NCI-H187 (cell line): ENCODE data around the gene ARHGEF4.
A peak's percentile ranks its signal among the peaks of the same experiment; 100 is the strongest.

Source experiments
- DNase-seq, 2 experiments: peaks; one replicate each; lab custom pipeline; 2025; lab: John Stamatoyannopoulos, UW

ARHGEF4 gene

DNA sequence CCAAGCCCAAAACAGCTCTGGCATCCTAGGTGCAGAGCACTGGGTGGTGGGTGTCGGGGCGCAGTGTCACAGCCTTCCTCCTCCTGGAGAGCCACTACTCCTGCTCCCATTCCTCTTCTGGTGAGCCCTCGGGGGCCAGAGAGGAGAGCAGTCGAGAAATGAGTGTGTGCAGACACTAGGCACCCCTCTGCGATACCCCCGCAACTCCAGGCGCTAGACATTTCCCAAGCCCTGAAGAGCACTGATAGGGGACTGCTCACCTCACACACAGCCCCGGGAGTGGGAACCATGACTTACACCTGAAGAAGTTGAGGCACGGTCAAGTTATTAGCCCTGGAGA lies 202.4 kb downstream of the ARHGEF4 start:
- no peak for DNase-seq

DNA sequence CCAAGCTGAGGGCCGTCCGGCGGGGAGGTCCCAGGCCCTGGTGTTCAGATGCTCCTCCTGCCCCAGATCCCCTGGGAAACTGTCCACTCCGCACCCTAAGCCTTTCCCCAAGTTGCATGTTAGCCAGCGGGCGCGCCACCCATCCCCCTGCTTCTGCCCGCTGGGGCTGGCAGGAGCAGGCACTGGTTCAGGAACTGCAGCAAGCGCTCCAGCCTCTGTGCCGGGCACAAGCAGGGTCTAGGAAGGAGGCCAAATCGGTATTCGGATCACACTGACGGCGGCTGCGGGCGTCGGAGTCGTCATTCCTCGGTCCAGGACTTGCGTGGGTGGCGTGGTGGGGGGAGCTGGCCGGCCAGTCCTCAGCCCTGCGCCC lies 202.8 kb downstream of the ARHGEF4 start:
- no peak for DNase-seq

DNA sequence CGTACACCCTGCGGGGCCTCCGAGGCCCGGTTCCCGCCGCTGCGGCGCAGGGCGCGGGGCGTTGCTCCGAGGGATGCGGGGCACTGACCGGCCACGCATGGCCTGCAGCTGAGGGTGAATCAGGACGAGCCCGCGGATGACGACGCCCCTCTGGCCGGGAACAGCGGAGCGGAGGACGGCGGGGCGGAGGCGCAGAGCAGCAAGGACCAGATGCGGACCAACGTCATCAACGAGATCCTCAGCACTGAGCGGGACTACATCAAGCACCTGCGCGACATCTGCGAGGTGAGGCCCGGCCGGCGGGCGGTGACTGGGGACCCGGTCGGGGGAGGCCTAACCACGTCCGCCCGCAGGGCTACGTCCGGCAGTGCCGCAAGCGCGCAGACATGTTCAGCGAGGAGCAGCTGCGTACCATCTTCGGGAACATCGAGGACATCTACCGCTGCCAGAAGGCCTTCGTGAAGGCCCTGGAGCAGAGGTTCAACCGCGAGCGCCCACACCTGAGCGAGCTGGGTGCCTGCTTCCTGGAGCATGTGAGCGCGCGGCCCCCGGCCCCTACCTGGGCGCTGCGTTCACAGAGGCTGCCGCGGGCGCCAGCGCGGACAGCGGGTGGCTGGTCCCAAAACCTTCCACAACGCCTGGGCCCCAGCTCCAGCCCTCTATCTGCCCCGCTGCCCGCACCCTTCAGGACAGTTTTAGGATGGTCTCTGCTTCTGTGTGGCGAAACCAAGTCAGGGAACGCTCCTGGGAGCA lies 203.4 kb downstream of the ARHGEF4 start:
- DNase-seq = no peak

DNA sequence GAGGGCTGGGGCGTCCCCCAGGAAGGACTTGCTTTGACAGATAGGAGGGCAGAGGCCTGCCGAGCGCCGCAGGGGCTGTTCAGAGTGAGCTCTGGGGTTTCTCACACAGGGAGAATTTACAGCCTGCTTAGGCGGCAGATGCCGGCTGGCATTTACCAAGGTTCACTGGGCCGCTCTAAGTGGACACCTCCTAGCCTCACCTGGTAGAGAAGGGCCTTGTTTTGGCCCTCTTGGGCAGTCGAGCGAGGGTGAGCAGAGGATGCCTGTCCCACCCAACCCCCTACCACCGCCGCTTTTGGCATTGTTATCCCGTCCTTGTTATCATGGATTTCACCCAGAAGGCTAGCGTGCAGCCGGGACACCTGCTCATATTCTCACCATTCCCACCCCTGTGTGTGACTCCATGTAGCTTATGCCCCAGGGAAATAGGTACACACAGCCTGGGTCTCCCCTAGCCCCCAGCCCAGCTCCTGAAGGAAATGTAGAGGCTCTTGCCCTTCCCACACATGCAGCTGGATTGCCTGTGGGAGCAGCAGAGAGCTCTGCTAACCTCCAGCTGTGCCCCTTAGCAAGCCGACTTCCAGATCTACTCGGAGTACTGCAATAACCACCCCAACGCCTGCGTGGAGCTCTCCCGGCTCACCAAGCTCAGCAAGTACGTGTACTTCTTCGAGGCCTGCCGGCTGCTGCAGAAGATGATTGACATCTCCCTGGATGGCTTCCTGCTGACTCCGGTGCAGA lies 204.1 kb downstream of the ARHGEF4 start:
- DNase-seq = no peak

DNA sequence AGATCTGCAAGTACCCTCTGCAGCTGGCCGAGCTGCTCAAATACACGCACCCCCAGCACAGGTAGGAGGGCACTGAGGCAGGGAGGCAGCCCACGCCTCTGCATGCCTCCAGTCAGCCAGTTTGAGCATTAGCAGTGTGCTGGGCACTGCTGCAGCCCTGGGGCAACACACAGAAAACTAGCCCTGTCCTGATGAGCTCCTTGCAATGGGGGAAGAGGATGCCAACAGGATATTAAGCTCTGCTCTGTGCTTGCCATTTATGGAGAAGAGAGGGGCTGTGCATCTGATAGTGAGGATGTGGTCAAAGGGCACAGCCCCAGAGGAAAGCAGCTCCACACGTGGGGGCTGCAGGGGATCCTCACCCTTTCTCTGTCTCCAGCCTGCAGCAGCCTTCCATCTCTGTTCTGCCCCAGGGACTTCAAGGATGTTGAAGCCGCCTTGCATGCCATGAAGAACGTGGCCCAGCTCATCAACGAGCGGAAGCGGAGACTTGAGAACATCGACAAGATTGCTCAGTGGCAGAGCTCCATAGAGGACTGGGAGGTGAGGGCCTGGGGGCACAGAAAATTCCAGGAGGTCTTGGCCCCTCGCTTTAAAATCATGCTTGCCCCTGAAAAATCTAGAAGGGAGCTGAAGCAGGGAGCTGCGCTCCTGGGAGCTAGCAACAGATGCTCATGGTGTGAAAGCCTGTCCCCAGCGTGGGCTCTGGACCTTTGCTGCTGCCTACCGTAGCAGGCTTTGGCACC lies 204.9 kb downstream of the ARHGEF4 start:
- DNase-seq = no peak

DNA sequence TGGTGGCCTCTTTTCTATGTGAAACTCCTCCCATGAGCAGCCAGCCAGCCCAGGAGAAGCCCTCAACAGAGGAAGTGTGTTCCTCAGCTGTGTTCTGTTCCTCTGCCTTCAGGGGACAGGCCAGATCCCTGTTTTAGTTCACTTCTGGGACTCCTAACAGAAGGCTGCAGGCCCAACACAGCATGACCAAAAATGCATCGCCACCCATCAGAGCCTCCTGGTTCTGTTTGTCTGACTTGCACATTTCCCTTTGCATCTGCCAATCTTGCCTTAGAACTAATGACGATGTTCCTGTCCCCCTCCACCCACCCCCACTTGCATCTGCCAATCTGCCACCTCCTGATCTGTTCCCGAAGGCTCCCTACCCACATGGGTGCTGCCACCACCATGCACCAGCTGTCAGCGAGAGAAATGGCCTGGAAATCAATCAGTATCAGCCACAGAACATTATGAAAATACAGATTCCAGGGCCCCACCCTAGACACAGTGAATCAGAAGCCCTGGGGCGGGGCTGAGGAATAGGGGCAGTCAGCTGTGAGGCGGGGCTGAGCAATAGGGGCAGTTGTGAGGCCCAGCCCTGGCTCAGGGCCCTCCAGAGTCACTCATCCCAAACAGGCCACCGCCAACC lies 205.5 kb downstream of the ARHGEF4 start:
- DNase-seq = peak in 1 of 2 experiments; percentile 15

DNA sequence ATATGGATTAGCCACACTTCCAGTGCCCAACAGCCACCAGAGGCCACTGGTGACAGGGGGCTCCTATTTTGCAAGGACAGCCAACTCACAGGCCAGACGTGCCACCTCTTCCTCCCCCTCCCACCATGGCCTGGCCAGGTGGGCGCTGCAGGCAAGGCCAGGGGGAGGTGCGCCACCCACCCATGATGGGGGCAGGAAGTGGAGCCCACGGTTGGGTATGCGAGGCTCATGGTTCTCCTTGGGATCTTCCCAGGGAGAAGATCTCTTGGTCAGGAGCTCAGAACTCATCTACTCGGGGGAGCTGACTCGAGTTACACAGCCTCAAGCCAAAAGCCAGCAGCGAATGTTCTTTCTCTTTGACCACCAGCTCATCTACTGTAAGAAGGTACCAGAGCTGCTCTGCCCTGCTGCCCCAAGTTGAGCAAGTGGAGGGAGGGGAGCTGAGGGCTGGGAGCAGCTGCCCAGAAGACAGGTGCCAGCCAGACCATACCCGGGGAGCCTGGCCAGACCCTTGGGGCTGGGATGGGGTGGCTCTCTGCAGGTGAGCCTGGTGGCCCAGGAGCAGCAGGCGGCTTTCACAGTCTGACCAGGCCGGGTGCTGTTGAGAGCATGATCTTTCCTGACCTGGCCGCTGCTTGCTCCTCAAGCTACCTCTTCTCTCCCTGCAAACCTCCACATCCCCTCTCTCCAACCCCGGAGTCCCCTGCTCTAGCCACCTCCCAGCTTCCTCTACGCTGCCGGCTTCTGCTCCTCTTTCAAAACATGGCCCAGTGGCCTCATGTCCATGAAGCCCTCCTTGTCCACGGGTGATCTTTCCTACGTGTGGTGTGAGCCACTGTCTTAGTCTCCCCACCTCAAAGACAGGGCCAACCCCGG lies 206.7 kb downstream of the ARHGEF4 start:
- no peak for DNase-seq

DNA sequence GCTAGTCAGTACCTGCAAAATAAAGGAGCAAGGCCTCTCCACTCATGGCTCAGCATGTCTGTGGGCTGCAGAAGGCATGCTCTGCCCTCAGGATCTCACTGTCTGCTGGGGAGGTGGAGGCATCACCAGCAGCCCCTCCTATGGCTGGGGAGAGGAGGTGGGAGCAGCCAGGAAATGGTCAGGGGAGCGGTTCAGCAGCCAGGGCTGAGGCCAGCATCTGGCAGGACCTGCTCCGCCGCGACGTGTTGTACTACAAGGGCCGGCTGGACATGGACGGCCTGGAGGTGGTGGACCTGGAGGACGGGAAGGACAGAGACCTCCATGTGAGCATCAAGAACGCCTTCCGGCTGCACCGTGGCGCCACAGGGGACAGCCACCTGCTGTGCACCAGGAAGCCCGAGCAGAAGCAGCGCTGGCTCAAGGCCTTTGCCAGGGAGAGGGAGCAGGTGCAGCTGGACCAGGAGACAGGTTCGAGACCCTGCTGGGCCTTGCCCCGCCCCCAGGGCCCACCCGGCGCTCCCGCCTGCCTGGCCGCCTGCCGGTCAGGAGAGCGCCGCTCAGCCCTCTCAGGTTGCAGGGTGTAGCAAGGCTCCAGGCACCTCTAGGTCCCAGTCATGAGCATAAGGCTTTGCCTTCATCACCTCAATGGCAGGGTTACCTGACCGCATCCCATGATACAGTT lies 207.5 kb downstream of the ARHGEF4 start:
- DNase-seq = no peak

DNA sequence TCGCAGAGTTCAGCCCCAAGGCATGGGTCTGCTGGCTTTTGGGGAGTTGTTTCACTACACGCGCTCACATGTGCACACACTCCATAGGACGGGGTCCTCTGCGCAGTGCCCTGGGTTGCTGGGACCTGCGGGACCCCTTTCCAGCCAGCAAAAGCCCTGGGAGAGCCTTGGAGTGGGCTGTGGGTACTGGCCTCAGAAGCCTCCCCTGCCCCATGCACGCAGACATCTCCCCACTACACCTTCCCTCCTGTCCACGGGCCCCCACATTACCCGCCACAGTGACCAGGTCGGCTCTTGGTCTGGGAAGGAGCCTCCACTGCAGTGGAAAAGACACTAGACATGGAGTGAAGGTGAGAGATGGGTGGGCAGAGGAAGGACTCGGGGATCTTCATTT lies 208.0 kb downstream of the ARHGEF4 start:
- DNase-seq = no peak

DNA sequence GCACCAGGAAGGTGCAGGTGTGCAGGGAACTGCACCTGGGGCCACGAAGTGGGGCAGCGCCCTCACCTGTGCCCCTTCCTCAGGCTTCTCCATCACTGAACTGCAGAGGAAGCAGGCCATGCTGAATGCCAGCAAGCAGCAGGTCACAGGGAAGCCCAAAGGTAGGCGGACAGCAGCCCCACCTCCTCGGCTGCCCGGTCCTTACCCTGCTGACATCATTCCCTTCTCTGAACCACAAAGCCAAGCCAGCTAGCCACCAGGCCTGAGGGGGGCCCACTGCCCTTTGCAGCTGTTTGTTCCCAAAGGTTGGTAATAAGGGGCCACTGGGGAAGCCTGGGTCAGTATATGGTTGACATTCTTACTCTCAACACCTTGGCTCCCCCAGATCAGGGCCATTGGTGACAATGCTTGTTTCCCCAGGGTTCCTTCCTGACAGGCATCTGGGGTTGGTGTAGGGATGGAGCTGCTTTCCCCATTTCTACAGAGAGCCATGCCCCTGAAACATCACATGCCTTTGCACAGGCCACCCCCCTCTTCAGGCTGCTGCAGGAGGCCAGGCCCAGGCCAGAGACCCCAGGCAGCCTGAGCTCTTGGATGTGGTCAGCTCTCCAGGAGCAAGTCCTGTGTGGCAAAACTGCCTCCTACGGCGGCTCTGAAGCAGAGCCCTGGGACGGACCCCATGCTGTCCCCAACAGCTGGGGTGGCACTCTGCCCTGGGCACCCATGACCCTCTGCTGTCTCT lies 208.7 kb downstream of the ARHGEF4 start:
- DNase-seq = no peak

DNA sequence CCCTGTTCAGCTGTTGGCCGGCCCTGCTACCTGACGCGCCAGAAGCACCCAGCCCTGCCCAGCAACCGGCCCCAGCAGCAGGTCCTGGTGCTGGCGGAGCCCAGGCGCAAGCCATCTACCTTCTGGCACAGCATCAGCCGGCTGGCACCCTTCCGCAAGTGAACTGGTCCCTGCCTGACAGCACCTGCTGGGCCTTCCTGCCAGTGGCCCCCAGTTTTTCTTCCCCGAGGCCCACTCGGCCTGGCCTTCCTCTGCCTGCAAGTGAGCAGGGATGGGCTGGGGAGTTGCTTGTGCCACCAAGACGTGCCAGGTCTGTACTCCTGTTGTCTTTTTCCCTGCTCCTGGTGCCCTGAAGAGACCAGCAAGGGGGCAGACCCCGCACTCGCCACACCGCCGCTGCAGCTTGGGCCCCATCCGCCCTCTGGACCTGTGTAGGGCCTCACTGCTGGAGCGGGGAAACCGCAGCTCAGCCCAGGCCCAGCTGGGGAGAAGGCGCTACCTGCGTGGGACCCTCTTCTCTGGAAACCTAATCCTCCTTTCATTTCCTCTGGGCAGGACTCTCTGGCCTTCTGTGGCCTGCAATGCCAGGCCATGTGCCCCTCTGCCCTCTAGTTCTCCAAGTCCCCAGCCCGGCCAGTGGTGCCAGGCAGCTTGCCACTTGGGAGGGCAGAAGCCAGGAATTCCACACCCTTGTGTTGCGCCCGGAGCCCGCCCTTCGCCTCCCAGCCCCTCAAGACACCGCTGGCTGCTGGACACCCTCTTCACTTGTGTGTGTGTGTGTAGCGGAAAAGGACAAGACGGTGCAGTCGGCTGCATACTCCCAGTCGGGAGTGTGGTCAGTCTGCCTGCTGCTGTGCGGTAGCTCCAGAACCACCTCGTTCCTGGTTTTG lies 209.6 kb downstream of the ARHGEF4 start:
- DNase-seq = no peak

DNA sequence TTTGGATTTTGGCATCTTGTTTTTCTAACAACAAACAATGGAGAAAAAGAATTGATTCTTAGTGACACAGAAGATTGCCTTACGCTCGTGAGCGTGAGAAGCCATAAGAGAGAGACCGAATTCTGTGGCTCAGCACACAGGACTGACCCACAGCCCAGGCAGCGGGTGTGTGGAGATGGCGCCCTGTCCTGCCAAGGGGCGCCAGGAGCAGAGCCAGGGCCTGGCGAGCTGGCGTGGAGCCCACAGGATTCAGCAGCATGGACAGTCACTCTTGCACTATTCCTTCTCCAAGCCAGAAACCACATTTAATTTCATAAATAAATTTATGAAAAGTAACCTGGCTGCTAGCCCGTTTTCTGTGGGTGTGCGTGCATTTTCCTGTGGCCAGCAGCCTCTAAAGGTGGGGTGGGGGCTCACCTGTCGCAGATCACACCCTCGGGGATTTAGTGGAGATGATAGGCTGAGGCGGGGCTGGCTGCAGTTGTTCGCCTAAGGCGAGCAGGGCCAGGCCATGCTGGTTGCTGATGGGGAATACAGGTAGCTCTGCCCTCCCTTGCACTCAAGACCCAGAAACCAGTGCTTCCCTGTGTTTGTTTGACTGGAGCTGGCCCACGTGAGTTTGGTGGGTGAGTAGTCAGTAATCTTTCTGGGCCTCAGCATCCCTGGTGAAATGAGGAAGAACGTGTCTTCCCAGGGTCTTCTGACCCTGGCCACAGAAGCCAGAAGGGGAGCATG lies 210.4 kb downstream of the ARHGEF4 start:
- DNase-seq = no peak

DNA sequence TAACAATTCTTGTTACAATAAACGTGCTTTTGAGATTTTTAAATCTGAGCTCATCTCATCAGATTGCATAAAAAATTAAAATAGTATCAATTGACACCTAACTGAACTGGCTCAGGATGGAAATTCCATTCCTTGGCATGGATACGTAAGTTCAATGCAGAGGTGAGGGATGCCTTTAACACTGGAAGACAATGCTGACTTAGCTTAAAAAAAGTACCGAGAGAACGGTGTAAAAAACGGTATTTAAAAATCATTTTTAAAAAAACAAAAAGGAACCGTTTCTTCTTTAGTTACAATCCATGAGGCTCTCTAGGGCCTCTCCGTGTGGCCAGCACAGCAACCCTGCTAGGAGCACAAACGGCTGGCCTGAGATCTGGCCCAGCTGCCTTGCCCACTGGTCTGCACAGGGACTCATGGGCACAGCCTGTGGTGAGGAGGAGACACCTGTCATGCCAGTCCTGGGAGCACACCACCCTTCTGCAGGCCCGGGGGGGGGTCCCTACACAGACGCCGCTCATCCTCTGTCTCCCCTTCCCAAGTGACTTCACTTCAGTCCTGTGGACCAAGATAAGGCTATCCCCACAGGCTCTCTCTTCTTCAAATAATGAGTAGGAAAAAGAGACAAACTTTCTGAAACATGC lies 211.3 kb downstream of the ARHGEF4 start:
- no peak for DNase-seq

DNA sequence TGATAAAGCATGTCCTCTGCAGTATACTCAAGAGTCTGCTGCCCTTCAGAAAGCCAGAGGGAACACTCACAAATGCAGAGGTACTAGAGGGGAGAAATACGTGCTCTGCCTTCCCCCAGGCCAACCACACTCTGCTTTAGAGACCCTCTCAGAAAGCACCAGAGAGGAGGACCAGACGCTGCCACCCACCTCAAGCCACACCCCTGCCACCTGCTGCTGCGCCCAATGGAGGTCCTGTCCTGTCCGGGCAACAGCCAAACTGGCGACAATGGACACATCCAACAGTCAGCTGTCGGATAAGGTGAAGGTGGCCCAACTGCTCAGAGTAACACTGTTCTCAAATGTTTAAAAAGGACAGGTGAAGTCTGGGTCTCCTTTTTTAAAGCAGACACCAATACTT lies 211.9 kb downstream of the ARHGEF4 start:
- no peak for DNase-seq

DNA sequence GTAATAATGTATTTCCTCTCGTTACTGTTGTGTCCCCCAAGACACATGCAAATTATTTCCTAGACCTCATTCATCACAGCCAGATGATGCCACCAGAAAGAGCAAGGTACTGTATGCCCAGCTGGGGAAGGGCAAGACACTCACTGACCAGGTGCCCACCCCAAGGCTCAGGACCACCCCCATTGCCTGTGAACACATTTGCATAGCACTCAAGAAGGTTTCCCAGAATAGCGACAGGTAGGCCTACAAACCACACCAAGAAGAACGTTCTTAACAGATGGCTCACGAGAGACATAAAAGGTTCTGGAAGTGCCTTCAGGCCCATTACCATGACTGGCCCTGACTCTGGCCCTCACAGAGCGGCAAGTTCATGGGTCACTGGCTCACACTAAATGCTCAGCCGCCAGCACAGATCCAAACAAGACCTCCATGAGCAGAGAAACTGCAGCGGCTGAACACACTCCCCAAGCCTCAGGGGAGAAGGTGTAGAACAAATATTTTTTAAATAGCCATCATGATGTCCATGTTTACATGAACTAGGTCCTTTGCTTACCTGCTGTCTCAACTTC lies 212.5 kb downstream of the ARHGEF4 start:
- no peak for DNase-seq

DNA sequence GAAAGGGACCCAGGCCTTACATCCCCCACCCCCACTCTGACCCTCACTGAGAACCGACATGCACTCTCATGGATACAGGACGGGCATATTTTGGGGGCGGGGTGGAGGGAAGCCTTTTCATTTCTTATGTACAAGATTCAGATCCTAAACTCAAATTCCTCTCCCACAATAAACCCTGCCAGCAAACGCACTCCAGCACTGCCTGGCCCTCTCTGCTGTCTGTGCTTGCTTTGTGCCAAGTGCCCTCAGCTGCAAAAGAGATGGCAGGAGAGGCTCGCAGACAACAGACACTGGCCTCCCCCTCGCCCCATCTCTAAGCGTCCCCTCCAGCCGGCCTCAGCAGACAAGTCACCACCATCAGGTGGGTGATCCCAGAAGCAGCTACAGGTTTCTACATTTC lies 214.2 kb downstream of the ARHGEF4 start:
- no peak for DNase-seq

DNA sequence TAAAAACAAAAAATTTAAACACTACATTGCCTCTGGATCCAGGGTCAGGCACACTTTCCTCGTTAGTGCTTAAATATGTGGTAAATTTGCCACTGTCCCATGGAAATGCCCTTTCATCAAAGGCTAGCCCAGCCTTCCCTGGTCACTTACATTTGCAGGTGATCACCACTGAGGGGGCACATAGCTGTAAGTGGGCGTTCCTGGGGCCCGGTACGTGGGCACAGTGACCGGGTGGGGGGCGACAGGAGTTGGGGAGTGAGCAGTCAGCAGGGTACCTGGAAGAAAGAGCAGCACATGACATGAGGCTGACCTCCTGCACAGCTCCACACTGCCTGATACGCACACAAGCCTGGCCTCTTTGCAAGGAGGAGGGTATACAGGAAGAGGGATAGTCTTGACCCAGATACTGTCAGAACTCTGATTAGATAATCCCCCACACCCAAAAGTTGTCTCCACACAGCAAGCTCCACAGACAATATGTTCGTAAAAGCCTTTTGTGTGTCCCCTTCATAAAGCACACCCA lies 216.1 kb downstream of the ARHGEF4 start:
- DNase-seq = no peak

DNA sequence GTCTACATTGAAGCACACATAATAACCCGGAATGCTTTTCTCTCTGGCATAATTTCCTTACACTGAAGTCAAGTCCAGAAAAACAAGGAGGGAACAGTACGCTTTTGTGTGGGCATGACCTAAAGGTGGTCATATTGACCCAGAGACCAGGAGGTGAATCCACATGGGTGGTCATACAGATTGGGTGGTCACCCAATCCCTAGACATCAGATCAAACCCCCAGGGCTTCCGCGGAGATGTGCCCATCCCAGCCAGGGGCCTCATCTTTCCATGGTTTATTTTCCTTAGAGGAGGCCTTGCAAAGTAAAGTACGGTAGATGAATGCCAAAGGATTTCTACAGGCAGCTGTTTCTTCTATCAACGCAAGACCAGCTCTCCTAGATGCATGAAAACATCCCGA lies 217.8 kb downstream of the ARHGEF4 start:
- no peak for DNase-seq
